Central memory CD4-positive, alpha-beta T cell (primary cell): ENCODE results near the gene APBA2.

ENCODE experiments used
- DNase-seq: peaks from one replicate; pipeline ENCODE4 v3.0.0; 2022

The APBA2 gene

DNA sequence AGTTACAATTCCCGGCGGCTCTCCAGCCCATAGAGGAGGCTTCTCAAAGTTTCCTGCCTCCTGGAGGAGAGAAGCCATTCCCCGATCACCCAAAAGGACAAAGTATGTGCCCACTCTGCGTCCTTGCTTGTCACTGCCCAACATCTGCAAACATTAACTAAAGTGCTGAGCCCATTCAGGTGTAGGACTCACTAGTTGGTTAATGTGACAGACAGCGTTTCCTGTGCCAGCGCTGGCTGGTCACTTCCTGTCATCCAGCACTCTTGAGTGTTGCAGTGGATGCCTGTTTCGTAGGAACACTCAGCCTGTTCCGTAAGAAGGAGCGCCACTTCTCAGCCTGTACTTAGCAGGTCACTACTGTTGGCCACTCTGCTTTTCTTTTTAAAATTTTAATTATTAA, 100.3 kb downstream of the APBA2 start:
- no peak for DNase-seq

GRCh38 chr15:28986726-28987125, 101.0 kb downstream of the APBA2 start:
- DNase-seq = no peak

GRCh38 chr15:28987337-28987736, 101.6 kb downstream of the APBA2 start:
- no peak for DNase-seq

DNA sequence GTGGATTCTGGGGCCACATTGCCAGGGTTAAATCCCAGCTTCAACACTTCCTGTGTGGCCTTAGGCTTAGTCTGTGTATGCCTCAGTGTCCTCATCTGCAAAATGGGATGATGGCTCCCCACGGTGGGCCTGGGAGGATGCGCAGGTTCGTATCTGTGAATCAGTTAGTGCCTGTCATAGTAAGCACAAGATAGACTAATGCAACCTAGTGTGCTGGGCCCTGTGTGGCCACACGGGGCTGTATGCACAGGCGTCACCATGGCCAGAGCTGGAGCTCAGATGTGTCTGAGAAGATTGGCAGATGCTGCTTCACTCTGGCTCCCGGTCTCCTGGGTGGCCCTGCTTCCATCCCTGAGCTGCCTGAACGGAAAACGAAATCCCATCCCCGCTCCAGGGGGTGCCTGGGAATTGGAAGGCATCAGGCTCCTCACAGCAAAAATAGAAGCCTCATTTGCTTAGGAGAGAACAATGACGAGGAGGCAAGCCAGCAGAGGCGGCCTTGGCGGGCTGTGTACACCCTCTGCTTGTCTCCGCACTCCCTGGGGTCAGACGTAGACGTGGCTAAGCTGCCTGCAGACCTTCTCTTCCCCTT, 103.6 kb downstream of the APBA2 start:
- no peak for DNase-seq

DNA sequence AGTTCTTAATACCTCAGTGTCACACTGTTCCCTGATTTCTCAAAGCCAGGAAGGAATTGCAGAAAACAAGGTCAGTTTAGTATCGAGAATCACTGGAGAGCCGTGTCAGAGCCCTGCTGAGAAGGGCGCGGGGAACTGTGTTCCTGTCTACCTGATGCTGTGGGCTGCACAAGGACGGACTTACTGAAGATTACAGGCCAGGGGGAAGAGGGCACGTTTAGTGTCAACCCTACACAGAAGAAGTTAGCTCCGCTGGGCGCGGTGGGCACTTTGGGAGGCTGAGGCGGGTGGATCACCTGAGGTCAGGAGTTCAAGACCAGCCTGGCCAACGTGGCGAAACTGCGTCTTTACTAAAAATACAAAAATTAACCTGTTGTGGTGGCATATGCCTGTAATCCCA, 104.1 kb downstream of the APBA2 start:
- no peak for DNase-seq

GRCh38 chr15:28990390-28990789, 104.6 kb downstream of the APBA2 start:
- DNase-seq = no peak

DNA sequence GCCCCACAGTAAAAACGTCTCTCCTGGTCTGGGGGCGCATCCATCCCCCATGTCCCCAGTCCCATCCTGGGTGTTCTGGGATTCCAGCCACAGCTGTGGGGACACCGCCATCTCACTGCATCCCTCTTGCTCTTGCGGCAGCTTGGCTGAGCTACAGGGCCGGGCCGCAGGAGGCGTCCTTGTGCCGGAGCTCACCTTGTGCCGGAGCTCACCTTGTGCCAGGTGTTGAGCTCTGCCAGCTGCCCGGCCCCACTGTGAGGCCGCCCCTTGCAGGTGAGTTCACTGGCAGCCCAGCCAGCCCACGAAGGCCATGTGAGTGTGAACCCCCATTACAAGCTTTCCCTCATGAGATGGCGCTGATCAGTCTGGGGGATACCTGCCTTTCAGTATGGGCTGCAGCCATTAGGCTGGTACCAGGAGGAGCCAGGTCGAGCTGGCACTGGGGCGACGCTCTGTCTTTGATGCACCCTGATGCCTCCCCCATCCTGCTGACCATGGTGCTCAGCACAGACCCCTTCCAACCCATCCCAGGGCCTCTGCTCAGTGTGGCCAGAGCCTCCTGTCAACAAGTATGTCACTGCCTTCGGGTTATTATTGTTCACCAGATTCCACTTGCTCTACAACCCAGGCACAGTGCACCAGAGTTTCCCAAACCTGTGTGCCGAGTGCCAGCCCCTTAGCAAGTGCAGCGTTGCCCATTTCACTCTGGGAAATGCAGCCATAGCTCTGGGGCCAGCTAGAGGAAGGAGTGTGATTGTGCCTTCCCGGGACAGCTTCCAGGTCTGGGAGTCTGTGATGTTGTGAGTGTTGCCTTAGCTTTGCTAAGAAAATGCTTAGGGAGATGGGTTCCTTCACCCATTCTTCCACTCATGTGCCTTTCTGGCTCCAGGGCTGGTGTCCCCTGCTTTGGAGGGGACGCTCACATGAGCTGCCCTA, 105.7 kb downstream of the APBA2 start:
- DNase-seq = no peak

- DNase-seq = no peak
Measured at GRCh38 chr15:28992336-28992864, 106.6 kb downstream of the APBA2 start.

GRCh38 chr15:28993051-28993719, 107.4 kb downstream of the APBA2 start:
- no peak for DNase-seq

- no peak for DNase-seq
Measured at GRCh38 chr15:28993720-28994053, 107.9 kb downstream of the APBA2 start.

DNA sequence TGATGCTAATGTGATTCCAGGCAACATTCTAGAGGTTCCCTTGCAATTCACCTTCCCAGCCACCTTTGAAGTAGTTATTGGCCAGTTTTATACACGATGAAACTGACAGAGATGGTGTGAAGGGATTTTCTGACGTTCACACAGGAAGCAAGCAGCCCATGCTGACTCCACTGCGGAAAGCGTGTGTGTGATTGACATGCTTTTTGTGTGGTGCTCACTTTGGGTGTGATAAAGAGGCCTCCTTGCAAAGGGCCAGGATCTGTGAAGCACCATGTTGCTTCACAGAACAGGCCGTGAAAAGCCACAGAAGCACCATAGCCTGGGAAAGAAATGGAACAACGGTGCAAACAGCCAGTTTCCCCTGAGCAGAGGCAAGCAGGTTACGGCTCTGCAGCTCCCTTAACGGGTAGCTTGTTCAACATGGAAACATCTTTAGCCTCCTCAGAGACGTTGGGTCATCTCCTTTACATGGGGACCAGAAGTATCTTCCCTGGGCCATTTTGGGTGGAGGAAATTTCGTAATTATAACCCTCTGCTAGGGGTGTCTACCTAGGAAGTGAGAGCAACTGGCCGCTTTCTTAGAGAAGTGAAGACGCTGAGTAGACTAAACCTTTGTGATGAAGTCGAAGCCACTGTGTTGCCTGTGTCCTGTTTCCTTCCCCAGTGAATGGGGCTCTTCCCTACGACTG, 108.5 kb downstream of the APBA2 start:
- no peak for DNase-seq

DNA sequence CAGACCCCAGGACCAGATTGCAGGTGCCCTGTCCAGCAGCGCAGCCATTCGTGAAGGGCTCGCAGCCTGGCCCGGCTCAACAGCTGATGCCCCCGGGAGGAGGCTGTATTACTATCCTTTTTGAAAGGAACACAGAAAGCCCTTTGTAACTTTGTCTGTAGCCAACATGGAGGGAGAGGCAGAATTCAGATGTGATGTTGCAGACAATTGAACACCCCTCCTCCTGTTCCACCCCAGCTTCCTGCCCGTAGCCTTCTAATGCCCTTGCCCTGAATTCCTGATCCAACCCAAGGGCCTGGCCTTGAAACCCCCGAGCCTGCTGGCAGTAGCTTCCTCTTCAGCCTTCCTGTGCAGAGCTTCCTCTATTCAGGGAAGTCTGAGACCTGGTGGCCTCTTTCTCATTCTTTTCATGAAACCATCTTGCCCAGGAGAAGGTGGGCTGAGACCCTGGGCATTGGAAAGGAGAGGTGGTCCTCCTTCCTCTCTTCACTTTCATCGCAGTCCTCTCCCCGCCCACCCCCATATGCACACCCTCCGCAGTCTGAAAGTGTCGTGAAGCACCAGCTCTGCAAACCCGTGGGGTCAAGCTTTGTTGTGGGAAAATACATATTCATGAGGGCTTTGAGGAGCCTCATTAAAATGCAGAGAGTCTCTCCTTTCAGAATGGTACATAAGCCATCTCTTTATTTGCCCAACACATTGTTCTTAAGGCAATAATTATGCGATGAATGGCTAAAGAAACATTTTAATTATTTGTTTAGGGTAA, 109.2 kb downstream of the APBA2 start:
- DNase-seq = no peak

DNA sequence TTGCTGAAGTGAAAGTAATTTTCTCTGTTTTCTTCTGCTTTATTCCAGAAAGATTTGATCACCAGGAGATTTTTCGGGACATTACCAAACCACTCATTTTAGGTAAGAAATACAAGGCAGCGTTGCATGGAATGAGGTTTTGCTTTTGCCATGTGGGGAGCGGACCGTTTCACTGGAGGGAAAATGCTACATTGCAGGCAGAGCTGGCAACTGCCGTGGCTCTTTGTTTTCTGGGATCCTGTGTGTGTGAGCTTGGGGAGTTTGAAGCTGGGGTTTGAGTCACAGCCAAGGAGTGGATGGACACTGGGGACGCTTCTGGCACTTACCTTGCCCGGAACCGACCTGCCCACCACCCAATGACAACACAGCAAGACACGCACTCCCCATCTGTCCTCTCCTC, 109.9 kb downstream of the APBA2 start:
- no peak for DNase-seq

GRCh38 chr15:28996289-28996688, 110.5 kb downstream of the APBA2 start:
- no peak for DNase-seq

- no peak for DNase-seq
Measured at GRCh38 chr15:28996953-28997352, 111.2 kb downstream of the APBA2 start.

DNA sequence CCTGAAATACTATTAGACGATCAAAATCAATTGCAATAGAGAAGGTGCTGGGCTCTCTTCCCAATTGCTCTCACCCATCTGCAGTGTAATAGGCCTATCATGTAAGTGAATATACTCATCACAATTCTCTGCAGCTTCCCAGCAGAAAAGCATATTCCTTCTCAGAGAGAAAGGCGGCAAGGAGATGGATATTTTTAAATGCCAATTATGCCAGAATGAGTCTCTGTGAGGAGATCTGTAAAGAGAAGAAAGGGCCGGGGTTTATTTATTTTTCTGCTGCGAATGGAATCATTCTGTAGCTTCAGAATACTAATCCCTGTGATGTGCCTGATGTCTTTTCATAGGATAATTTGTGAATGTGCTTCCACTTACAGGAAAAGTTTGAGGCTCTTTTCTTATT, 112.0 kb downstream of the APBA2 start:
- DNase-seq = no peak

GRCh38 chr15:28998511-28998910, 112.7 kb downstream of the APBA2 start:
- no peak for DNase-seq

DNA sequence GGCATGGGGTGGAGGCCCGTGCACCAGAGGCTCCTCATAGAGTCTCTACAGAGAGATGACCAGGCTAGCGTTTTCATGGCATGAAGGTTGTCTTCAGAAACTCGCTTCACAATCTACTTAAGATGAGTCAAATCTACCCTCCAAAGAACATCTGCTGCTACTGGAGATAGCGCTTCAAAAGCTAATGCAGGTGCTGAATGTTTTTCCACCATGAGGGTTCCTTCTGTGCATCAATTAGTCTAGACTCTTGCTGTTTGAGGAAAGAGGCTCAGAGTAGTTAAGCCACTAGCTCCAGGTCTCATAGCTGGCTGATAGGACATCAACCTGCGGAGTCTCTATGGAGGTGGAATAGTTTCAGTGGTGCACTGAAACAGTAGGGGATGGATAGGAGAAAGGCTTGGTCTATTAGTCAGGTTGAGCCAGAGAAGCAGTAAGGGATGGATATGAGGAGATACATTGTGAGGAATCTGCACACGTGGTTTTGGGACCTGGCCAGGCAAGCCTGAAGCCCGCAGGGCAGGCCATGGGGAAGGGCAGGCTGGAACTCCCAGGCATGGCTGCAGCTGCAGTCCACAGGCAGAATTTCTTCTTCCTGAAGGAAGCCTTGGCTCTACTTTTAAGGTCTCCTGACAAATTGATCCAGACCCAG, 117.5 kb downstream of the APBA2 start:
- DNase-seq = no peak

- no peak for DNase-seq
Measured at GRCh38 chr15:29003840-29004233, 118.1 kb downstream of the APBA2 start.

DNA sequence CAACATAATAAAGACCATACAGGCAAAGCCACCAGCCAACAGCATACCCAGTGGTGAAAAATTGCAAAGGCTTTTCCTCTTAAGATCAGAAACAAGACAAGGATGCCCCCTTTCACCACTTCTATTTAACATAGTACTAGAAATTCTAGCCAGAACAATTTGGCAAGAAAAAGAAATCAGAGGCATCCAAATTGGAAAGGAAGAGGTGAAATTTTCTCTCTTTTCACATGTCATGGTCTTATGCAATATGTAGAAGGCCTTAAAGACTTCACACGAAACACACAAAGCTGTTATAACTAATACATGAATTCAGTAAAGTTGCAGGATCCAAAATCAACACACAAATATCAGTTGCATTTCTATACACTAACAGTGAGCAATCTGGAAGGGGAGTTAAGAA, 120.2 kb downstream of the APBA2 start:
- no peak for DNase-seq

- no peak for DNase-seq
Measured at GRCh38 chr15:29008846-29009245, 123.1 kb downstream of the APBA2 start.

- DNase-seq = no peak
Measured at GRCh38 chr15:29012097-29012496, 126.3 kb downstream of the APBA2 start.
